ENCODE data around the gene VEGFB.

VEGFB gene

GRCh38 chr11:64260147-64260708 lies 25.8 kb downstream of the VEGFB start:
- no peak for DNase-seq (ENCODE audit: low read depth, low spot score)

DNA sequence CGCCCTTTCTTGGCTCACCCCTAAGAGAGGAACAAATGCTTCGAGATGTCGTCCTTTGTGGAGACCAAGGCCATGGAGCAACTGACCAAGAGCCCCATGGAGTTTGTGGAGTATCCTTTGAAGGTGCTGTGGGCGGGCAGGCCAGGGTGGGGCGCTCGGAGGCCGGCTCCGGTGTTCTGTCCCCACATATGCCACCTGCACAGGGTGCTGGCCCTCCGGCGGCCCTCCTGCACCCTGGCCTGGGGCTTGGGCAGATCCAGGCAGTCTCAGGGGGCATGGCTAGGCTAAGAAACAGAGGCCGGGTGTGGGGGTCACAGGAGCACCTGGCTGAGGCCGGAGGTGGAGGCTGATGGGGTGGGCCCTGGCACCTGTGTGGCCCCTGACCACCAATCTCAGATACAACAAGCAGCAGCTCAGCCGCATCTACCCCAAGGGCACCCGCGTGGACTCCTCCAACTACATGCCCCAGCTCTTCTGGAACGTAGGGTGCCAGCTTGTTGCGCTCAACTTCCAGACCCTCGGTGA lies 27.2 kb downstream of the VEGFB start:
- DNase-seq (ENCODE audit: low read depth, low spot score): no peak

GRCh38 chr11:64262271-64263002 lies 28.1 kb downstream of the VEGFB start:
- no peak for DNase-seq (ENCODE audit: low read depth, low spot score)

- DNase-seq (ENCODE audit: low read depth, low spot score): peak; percentile 64
Measured at GRCh38 chr11:64263021-64263946, 28.9 kb downstream of the VEGFB start.

- no peak for DNase-seq (ENCODE audit: low read depth, low spot score)
Measured at GRCh38 chr11:64263947-64264317, 29.5 kb downstream of the VEGFB start.

- no peak for DNase-seq (ENCODE audit: low read depth, low spot score)
Measured at GRCh38 chr11:64264371-64264852, 30.0 kb downstream of the VEGFB start.

GRCh38 chr11:64265176-64266160 lies 31.1 kb downstream of the VEGFB start:
- DNase-seq (ENCODE audit: low read depth, low spot score): no peak

- no peak for DNase-seq (ENCODE audit: low read depth, low spot score)
Measured at GRCh38 chr11:64266339-64266738, 32.0 kb downstream of the VEGFB start.

DNA sequence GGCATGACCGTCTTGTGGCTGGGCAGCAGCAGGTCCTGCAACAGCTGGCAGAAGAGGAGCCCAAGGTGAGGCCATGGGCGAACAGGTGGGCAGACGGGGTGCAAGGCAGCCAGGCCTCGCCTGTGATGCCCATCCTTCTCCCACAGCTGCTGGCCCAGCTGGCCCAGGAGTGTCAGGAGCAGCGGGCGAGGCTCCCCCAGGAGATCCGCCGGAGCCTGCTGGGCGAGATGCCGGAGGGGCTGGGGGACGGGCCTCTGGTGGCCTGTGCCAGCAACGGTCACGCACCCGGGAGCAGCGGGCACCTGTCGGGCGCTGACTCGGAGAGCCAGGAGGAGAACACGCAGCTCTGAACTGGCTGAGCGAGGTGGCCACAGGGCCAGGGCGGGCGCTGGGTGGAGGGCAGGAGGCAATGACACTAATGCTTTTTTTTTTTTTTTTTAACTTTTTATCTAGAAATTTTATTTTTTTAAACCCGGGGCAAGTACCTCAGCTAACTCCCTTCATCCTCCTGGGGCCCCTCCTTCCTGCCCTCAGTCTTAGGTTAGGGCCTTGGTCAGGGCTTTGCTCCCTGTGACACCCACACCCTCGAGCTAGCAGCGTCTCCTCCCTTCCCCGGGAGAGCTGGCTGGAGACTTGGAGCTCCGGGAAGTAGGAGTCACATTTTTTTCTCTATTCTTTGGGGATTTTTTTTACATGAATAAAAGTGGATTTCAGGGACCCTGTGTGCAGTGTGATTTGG lies 33.0 kb downstream of the VEGFB start:
- no peak for DNase-seq (ENCODE audit: low read depth, low spot score)

- DNase-seq (ENCODE audit: low read depth, low spot score): peak; percentile 74
Measured at GRCh38 chr11:64268025-64268892, 33.9 kb downstream of the VEGFB start.

DNA sequence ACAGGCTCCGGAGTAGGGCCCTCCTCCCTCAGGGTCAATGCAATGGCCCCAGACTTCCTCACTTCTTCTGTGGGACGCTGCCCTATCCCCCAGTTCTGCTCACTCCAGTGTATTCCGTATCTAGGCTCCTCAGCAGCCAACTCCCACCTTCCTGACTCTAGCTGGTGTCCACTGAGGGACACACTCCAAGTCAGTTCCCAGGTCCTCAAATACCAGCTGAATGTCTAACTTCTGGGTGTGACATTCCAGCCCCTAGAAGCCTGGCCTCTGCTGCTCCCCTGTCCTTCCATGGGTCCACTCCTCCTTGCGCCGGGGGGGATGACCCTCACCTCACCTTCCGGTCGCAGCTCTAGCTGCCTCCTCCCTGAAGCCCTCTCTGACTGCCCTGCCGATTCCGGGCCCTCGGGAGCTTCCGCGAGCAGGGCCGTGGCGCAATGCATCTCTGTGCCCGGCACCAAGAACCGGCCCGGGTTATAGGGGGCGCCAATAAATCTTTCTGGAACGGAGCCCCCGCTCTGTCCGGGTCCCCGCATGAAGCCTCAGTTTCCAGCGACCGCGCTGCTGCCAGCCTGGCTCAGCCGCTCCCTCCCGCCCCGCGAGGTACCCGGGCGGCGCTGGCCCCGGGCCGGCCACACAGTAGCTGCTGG lies 34.6 kb downstream of the VEGFB start:
- DNase-seq (ENCODE audit: low read depth, low spot score): peak; percentile 58

GRCh38 chr11:64269540-64270220 lies 35.3 kb downstream of the VEGFB start:
- DNase-seq (ENCODE audit: low read depth, low spot score): peak; percentile 100

DNA sequence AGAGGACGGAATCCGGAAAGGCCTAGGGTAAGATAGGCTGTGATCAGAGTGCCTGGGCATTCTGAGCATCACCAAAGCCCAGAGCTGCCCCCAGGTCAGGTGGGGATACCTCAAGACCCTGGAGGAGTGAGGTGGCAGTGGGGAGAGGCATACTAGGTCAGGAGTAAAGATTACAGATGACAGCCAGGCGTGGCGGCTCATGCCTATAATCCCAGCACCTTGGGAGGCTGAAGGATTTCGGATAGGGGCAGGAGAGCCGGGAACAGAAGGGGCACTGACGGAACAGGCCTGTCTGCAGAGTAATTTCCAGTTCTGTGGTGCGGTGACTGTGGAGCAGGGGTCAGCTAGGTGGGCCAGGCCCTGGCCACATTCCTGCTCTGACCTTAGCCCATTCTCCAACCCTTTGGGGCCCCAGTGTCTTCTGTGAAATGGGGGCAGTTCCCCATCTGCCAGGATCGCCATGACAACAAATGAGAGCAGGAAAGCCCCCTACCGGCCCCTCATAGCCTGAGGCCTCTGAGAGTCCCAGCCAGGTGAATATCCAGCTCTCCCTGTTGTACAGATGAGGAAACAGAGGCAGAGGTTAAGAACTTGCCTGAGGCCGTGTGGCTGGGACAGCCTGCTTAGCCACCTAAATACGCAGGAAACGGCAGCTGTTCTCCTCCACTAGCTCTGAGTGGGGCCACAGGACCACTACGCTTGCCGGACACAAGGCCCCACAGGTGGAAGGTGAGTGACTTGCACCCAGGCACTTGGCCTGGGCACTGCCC lies 40.8 kb downstream of the VEGFB start:
- DNase-seq (ENCODE audit: low read depth, low spot score): no peak

GRCh38 chr11:64275841-64276240 lies 41.5 kb downstream of the VEGFB start:
- DNase-seq (ENCODE audit: low read depth, low spot score): no peak

DNA sequence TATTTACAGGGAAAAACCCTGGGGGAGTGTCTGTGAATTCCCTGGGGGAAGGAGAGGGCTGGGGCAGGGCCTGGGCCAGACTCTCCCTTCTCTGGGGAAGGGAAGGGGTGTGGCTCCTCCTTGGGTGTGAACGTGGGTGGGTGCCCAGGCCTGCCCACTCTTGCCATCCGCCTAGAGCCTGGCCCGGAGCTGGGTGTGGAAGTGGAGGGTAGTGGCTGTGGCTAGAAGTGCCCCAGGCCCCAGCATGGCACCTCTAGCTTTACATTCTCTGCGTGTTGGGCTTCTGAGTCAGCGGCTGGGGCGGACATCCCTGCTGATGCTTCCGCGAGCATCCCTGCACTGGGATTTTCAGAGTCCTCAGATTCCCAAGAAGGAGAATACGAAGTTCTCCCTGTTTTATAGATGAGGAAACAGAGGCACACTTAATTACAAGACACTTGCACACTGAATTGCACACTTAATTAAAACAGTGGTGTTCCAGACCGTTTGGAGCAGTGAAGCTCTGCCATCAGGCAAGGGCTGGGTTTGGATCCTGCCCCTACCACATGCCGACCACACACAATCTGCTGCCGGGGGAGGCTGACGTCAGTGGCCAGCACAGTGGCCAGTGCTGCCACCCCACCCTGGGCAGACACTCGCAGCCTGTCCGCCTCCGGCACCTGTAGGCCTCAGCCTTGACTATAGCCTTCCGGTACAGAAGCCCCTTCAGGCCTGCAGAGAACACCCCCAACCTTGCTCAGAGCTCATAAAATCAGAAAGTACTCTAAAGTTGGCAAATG lies 42.5 kb downstream of the VEGFB start:
- DNase-seq (ENCODE audit: low read depth, low spot score): no peak

GRCh38 chr11:64278576-64279190 lies 44.3 kb downstream of the VEGFB start:
- DNase-seq (ENCODE audit: low read depth, low spot score): no peak
